Measurements from ENCODE around the gene DEUP1. TPM values are rescaled to one million over a fixed set of nuclear protein-coding genes. Genes with fewer than 3 reads are reported as not detected.

The DEUP1 gene
- total RNA-seq, 1 donor from 2014 or later: not detected

DNA sequence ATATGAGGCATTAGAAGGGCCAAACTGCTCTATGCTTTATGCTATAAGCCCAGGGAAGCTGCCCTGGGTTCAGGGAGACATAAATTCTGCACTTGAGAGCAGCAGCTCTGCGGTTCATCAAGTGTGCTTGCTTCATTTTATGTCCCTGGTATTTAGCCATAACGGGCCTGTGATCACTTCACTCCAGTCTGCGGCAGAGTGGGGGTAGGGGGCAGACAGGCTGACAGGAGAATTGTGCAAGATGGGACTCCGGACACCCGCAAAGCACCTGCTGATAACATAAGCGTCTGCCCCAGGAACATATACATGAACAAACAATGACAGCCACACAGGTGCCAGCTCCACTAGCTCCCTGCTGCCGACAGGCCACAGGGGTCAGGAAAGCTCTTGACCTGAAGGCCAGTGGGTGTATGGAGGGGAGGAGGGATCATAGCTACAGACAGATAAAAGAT, 156.5 kb downstream of the DEUP1 start:
- TF ChIP-seq, protein P1, sequence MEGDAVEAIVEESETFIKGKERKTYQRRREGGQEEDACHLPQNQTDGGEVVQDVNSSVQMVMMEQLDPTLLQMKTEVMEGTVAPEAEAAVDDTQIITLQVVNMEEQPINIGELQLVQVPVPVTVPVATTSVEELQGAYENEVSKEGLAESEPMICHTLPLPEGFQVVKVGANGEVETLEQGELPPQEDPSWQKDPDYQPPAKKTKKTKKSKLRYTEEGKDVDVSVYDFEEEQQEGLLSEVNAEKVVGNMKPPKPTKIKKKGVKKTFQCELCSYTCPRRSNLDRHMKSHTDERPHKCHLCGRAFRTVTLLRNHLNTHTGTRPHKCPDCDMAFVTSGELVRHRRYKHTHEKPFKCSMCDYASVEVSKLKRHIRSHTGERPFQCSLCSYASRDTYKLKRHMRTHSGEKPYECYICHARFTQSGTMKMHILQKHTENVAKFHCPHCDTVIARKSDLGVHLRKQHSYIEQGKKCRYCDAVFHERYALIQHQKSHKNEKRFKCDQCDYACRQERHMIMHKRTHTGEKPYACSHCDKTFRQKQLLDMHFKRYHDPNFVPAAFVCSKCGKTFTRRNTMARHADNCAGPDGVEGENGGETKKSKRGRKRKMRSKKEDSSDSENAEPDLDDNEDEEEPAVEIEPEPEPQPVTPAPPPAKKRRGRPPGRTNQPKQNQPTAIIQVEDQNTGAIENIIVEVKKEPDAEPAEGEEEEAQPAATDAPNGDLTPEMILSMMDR (IDR thresholded peaks at IDR 0.05; ENCODE audit: insufficient read depth, low read length, severe bottlenecking): no peak
- DNase-seq (ENCODE audit: low read depth) (no peak), FAIRE-seq (no peak)
- H3K27me3 ChIP-seq (ENCODE audit: control insufficient read depth, insufficient read depth, low read length): peaks cover 2% of the 10 kb centered on the region
- no peak overlapping the region for H3K4me3 ChIP-seq (ENCODE audit: low read depth, low read length)
- no peaks in the 10 kb centered on the region for H3K36me3 ChIP-seq (ENCODE audit: control insufficient read depth, insufficient read depth, low read length)

Other genes with a start within 250 kb of the DEUP1 start
- gene SLC36A4, start 132.8 kb upstream of the DEUP1 start, total RNA-seq: 4.2 and 4.4 TPM in 2 replicates
- gene SMCO4, start 212.6 kb downstream of the DEUP1 start, total RNA-seq: 2.4 and 18.1 TPM in 2 replicates